IMR-90 (cell line): Measurements from ENCODE around the gene MECR. TPM values are rescaled to one million over a fixed set of nuclear protein-coding genes. Genes with fewer than 3 reads are reported as not detected.

Experiments used
- ATAC-seq: fragments of 200-7000 bp; cut with Tn5 transposase; 2 replicates; pipeline ENCODE4 v1.9.1; 2020; ENCODE audit warnings: low read depth, mild to moderate bottlenecking, moderate library complexity
- BruUV-seq: library from RNA; stranded (reverse); fragments of 400-500 nt; replicated peaks from 2 replicates; lab custom pipeline; 2021; lab: Mats Ljungman, UMichigan
- CTCF ChIA-PET: fragments of 300-600 bp; formaldehyde crosslinking; extraction: SDS; loops from one replicate; lab custom pipeline; 2021; ENCODE audit warnings: antibody characterized with exemption; lab: Yijun Ruan, JAX
- POLR2A ChIA-PET: fragments of 300-600 bp; sonication (Branson Sonifier 250); formaldehyde crosslinking; loops from one replicate; lab custom pipeline; 2022; ENCODE audit warnings: antibody characterized with exemption; ENCODE audit not compliant: unreplicated experiment; lab: Charles Lee
- DNase-seq: peaks from one replicate; pipeline ENCODE4 v3.0.0; 2013
- H2AFZ ChIP-seq: replicated peaks from 2 replicates; pipeline ENCODE3; 2013; ENCODE audit warnings: low read length, mild to moderate bottlenecking; ENCODE audit not compliant: poor library complexity
- H2AK5ac ChIP-seq: 2 replicates; pipeline ENCODE4 v1.6.1; 2013; ENCODE audit warnings: low read depth, low read length, inconsistent platforms
- H2AK9ac ChIP-seq: replicated peaks from 2 replicates; pipeline ENCODE3; 2013; ENCODE audit warnings: mild to moderate bottlenecking, low read depth, low read length, moderate library complexity; ENCODE audit not compliant: poor library complexity
- H2BK120ac ChIP-seq: 2 replicates; pipeline ENCODE4 v1.6.1; 2013; ENCODE audit warnings: low read depth, low read length, inconsistent platforms
- H2BK15ac ChIP-seq: 3 replicates; pipeline ENCODE4 v1.6.1; 2013; ENCODE audit warnings: low read depth, low read length, inconsistent platforms
- H2BK20ac ChIP-seq: 2 replicates; pipeline ENCODE4 v1.6.1; 2013; ENCODE audit warnings: low read depth, mild to moderate bottlenecking, inconsistent platforms, low read length, moderate library complexity
- H2BK5ac ChIP-seq: 2 replicates; pipeline ENCODE4 v1.6.1; 2013; ENCODE audit warnings: mild to moderate bottlenecking, low read depth, low read length, inconsistent platforms; ENCODE audit not compliant: poor library complexity, severe bottlenecking
- H3K14ac ChIP-seq: replicated peaks from 2 replicates; pipeline ENCODE4 v1.6.1; 2013; ENCODE audit warnings: low read depth, low read length, inconsistent platforms
- H3K18ac ChIP-seq: 2 replicates; pipeline ENCODE4 v1.6.1; 2013; ENCODE audit warnings: low read depth, low read length, control low read depth
- H3K23ac ChIP-seq: 2 replicates; pipeline ENCODE4 v1.6.1; 2013; ENCODE audit warnings: low read depth, low read length, inconsistent platforms
- H3K27ac ChIP-seq: 2 replicates; pipeline ENCODE4 v1.5.1; 2013; ENCODE audit warnings: mild to moderate bottlenecking, control low read depth, low read length; ENCODE audit not compliant: insufficient read depth
- H3K27me3 ChIP-seq: 2 replicates; pipeline ENCODE4 v1.6.1; 2013; ENCODE audit warnings: low read length; ENCODE audit not compliant: control insufficient read depth, insufficient read depth
- H3K36me3 ChIP-seq: 2 replicates; pipeline ENCODE4 v1.6.1; 2013; ENCODE audit warnings: low read length, mixed read lengths; ENCODE audit not compliant: control insufficient read depth, insufficient read depth
- H3K4ac ChIP-seq: 2 replicates; pipeline ENCODE4 v1.6.1; 2013; ENCODE audit warnings: low read depth, low read length, inconsistent platforms
- H3K4me1 ChIP-seq: 2 replicates; pipeline ENCODE4 v1.6.1; 2013; ENCODE audit warnings: low read length, mixed read lengths; ENCODE audit not compliant: control insufficient read depth, insufficient read depth
- H3K4me2 ChIP-seq: 2 replicates; pipeline ENCODE4 v1.6.1; 2013; ENCODE audit warnings: low read depth, mild to moderate bottlenecking, control low read depth, low read length, moderate library complexity
- H3K4me3 ChIP-seq: 2 replicates; pipeline ENCODE4 v1.5.1; 2013; ENCODE audit warnings: low read depth, mild to moderate bottlenecking, control low read depth, low read length, moderate library complexity; ENCODE audit not compliant: insufficient read depth
- H3K56ac ChIP-seq: 2 replicates; pipeline ENCODE4 v1.6.1; 2013; ENCODE audit warnings: low read length, inconsistent platforms; ENCODE audit not compliant: insufficient read depth; ENCODE audit errors: extremely low read depth
- H3K79me1 ChIP-seq, 2 experiments: 2 replicates each; pipeline ENCODE4 v1.6.1; 2013; ENCODE audit warnings: low read length in 2 of 2, inconsistent platforms in 1 of 2, low read depth in 1 of 2
- H3K9ac ChIP-seq: 2 replicates; pipeline ENCODE4 v1.6.1; 2013; ENCODE audit warnings: low read depth, low read length, control low read depth
- H3K9me1 ChIP-seq: 2 replicates; pipeline ENCODE4 v1.6.1; 2013; ENCODE audit warnings: low read length, inconsistent platforms; ENCODE audit not compliant: insufficient read depth
- H3K9me3 ChIP-seq: 2 replicates; pipeline ENCODE4 v1.6.1; 2013; ENCODE audit warnings: low read length; ENCODE audit not compliant: control insufficient read depth, insufficient read depth
- H4K20me1 ChIP-seq: 2 replicates; pipeline ENCODE4 v1.6.1; 2013; ENCODE audit warnings: low read length, inconsistent platforms; ENCODE audit not compliant: insufficient read depth
- H4K5ac ChIP-seq: 2 replicates; pipeline ENCODE4 v1.6.1; 2013; ENCODE audit warnings: mild to moderate bottlenecking, low read depth, low read length, control low read depth
- H4K8ac ChIP-seq, 2 experiments: 2 replicates each; pipeline ENCODE4 v1.6.1; 2013; ENCODE audit warnings: low read depth in 2 of 2, low read length in 2 of 2, control low read depth in 1 of 2, inconsistent platforms in 1 of 2
- H4K91ac ChIP-seq: 2 replicates; pipeline ENCODE4 v1.6.1; 2013; ENCODE audit warnings: low read depth, low read length, inconsistent platforms; ENCODE audit not compliant: insufficient read depth
- CEBPB ChIP-seq: IDR thresholded peaks from 2 replicates; pipeline ENCODE4 v1.6.1; 2012; ENCODE audit warnings: low read depth, low read length, improper control_type of control experiment
- MAZ ChIP-seq: IDR thresholded peaks from 2 replicates; pipeline ENCODE4 v1.6.1; 2012; ENCODE audit warnings: low read depth, mild to moderate bottlenecking, low read length, improper control_type of control experiment, moderate library complexity, borderline replicate concordance
- MXI1 ChIP-seq: IDR thresholded peaks from 2 replicates; pipeline ENCODE4 v1.6.1; 2012; ENCODE audit warnings: low read depth, mild to moderate bottlenecking, low read length, moderate library complexity, borderline replicate concordance
- WGBS, 2 experiments: methylation state at CpG; one replicate each; pipeline versions ENCODE4 v1.1.5 to v1.1.7; 2013; ENCODE audit warnings: missing lambda C conversion rate in 2 of 2; ENCODE audit not compliant: insufficient read length in 1 of 2; ENCODE audit errors: extremely low coverage in 2 of 2; 5-methylcytosine and 5-hydroxymethylcytosine counted together
- dilution Hi-C: fragments of 300-500 bp; cut with HindIII; formaldehyde crosslinking; loops from one replicate; pipeline ENCODE4 v1.14.3; 2018; ENCODE audit warnings: low sequenced_read_pairs; ENCODE audit not compliant: unreplicated experiment
- in situ Hi-C: fragments of 300-500 bp; cut with MboI; formaldehyde crosslinking; loops from 3 replicates; pipeline ENCODE4 v1.14.3; 2019; ENCODE audit warnings: low sequenced_read_pairs, inconsistent platforms, mixed read lengths
- intact Hi-C: fragments of 100-400 bp; cut with micrococcal nuclease; formaldehyde crosslinking; loops from 2 replicates; pipeline ENCODE4 v1.10.0; 2022
- polyA plus RNA-seq, 3 experiments: library from polyadenylated mRNA; depleted of rRNA; stranded (reverse); fragments of >200 nt; gene quantifications; 2 replicates each; pipeline ENCODE4 v1.2.3, GENCODE V29; 2012; ENCODE audit warnings: low replicate concordance in 1 of 3
- total RNA-seq: library from RNA; depleted of rRNA; stranded (reverse); fragments of >200 nt; gene quantifications from 2 replicates; pipeline ENCODE4 v1.2.3, GENCODE V29; 2012
- TF ChIP-seq, protein P1 (sequence below): fragments of 150-350 bp; IDR thresholded peaks from 2 replicates; pipeline ENCODE4 v1.6.1; 2017; ENCODE audit warnings: mild to moderate bottlenecking, antibody characterized with exemption, low read length, low read depth
- TF ChIP-seq, protein P2 (sequence below): fragments of 150-350 bp; IDR thresholded peaks from 2 replicates; pipeline ENCODE4 v1.6.1; 2016; ENCODE audit warnings: low read depth, mild to moderate bottlenecking, low read length, moderate library complexity, borderline replicate concordance

Gene MECR
- total and polyA plus RNA-seq, 2 of the 4 experiments (the other 2 are of a cell fraction), result 20.3 to 24.8 TPM

DNA sequence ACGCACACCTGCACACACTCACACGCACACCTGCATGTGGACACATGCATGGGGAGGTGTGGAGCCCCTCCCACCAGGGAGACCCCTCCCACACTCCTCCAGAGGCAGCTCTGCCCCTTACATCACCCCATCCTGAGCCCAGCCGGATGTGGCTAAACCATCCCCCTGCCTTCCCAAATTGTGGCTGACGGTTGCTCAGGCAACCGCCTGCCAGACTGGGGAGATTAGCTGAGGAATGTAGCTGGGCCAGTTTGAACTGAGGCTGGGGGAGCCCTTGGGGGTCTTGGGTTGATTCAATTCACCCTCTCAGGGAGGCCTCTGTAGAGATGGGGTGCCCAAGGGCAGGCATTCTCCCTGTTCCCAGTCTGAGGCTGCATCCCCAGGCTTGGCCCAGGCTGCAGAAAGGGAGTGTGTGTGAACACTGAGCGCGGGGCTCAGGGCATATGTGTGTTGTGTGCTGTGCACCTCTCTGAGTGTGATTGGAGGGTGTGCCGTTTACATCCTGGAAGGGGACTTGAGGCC is 18.5 kb upstream of the MECR start:
- Histone ChIP-seq H3K4me2 (no peak overlapping the region), H3K36me3 (no peaks in the 10 kb centered on the region), H3K27me3 (no peaks in the 10 kb centered on the region), H2BK15ac (0 out of 3 replicates have a peak overlapping the region, but pooled peaks have one; percentile 52), H3K23ac (no peak overlapping the region), H2AK5ac (peak overlapping the region; percentile 49; the same call in 1 of the 2 replicates), H4K91ac (peak overlapping the region; percentile 78; the same call in 1 of the 2 replicates), H2BK120ac (peak overlapping the region; percentile 30), H3K79me1 (peaks cover 0 to 11% of the 10 kb centered on the region in 2 experiments; a peak in 1 of 4 replicates), H2BK5ac (no peak overlapping the region), H3K4me3 (no peak overlapping the region), H2AFZ (no peak overlapping the region), H3K18ac (peak overlapping the region; percentile 24; the same call in 1 of the 2 replicates), H3K27ac (no peak overlapping the region), H3K4me1 (peaks cover 5% of the 10 kb centered on the region), H3K9me3 (no peaks in the 10 kb centered on the region), H2BK20ac (peak overlapping the region; percentile 42; the same call in 1 of the 2 replicates), H3K4ac (peak overlapping the region; percentile 42), H4K20me1 (no peaks in the 10 kb centered on the region), H3K9ac (no peak overlapping the region), H3K14ac (no peak overlapping the region), H4K8ac (peak overlapping the region; percentile 22 to 29; a peak in 1 of 4 replicates), H4K5ac (no peak overlapping the region), H3K9me1 (peaks cover 12% of the 10 kb centered on the region), H3K56ac (no peak overlapping the region), H2AK9ac (peak overlapping the region; percentile 44)
- dilution Hi-C loops, result no loop called here
- no TSS peak for BruUV-seq
- TF ChIP-seq, protein P1, sequence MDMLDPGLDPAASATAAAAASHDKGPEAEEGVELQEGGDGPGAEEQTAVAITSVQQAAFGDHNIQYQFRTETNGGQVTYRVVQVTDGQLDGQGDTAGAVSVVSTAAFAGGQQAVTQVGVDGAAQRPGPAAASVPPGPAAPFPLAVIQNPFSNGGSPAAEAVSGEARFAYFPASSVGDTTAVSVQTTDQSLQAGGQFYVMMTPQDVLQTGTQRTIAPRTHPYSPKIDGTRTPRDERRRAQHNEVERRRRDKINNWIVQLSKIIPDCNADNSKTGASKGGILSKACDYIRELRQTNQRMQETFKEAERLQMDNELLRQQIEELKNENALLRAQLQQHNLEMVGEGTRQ, result no peak
- TF ChIP-seq, protein P2, sequence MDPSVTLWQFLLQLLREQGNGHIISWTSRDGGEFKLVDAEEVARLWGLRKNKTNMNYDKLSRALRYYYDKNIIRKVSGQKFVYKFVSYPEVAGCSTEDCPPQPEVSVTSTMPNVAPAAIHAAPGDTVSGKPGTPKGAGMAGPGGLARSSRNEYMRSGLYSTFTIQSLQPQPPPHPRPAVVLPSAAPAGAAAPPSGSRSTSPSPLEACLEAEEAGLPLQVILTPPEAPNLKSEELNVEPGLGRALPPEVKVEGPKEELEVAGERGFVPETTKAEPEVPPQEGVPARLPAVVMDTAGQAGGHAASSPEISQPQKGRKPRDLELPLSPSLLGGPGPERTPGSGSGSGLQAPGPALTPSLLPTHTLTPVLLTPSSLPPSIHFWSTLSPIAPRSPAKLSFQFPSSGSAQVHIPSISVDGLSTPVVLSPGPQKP, result no peak
- TF ChIP-seq MXI1 (no peak), MAZ (no peak), CEBPB (0 out of 2 replicates have a peak, but pooled peaks have one; percentile 10)
- DNase-seq (peak; percentile 40), ATAC-seq (peak; percentile 61)
- in situ Hi-C loops, result loop anchor here (10.0 kb wide), 5 partner anchors 136 to 1136 kb away; no protein-coding TSS in a partner anchor
- intact Hi-C loops, result loop anchor here (5.0 kb wide), 2 partner anchors 93 to 148 kb away; no protein-coding TSS in a partner anchor
- CTCF ChIA-PET, result no interaction called here
- POLR2A ChIA-PET, result no interaction called here
- no CpG with 5 or more reads among the region's 8 CpGs for WGBS, 2 experiments
